HCT116 (cell line): ENCODE results near the gene SLC41A1.

Experiments
- CTCF ChIP-seq, 3 experiments: fragments of 200-600 bp in 1 of 3; sonication (generic) in 1 of 3; IDR thresholded peaks in 2 of 3; conservative IDR thresholded peaks in 1 of 3; 2 replicates each; pipeline ENCODE4 v1.5.1; 2012 to 2017; ENCODE audit warnings: low read depth in 2 of 3, low read length in 2 of 3, antibody characterized with exemption in 1 of 3, borderline replicate concordance in 1 of 3, control low read depth in 1 of 3, mild to moderate bottlenecking in 1 of 3, mixed read lengths in 1 of 3, mixed run types in 1 of 3, moderate library complexity in 1 of 3; ENCODE audit not compliant: insufficient read depth in 1 of 3
- JUND ChIP-seq: IDR thresholded peaks from 2 replicates; pipeline ENCODE4 v1.6.1; 2012
- MAX ChIP-seq: IDR thresholded peaks from 2 replicates; pipeline ENCODE4 v1.6.1; 2012
- POLR2AphosphoS5 ChIP-seq: IDR thresholded peaks from 2 replicates; pipeline ENCODE4 v1.6.1; 2011; ENCODE audit warnings: mild to moderate bottlenecking, low read depth, low read length, moderate library complexity
- REST ChIP-seq: IDR thresholded peaks from 2 replicates; pipeline ENCODE4 v1.6.1; 2012; ENCODE audit warnings: low read depth
- SP1 ChIP-seq: IDR thresholded peaks from 2 replicates; pipeline ENCODE4 v1.6.1; 2012; ENCODE audit warnings: low read depth

GRCh38 chr1:205800981-205801703, 11.9 kb downstream of the SLC41A1 start:
- TF ChIP-seq MAX: no peak
- TF ChIP-seq SP1: no peak
- no peak for TF ChIP-seq CTCF (IDR thresholded peaks at IDR 0.05 in 2 of 3, conservative IDR thresholded peaks at IDR 0.05 in 1 of 3; ENCODE audit: borderline replicate concordance in 1 of 3, insufficient read depth in 1 of 3, low read depth in 2 of 3, low read length in 2 of 3)
- no peak for TF ChIP-seq JUND
- TF ChIP-seq REST: no peak
- TF ChIP-seq POLR2AphosphoS5: no peak
